K562 (cell line): Measurements from ENCODE around the gene HGD. TPM values are rescaled to one million over a fixed set of nuclear protein-coding genes. Genes with fewer than 3 reads are reported as not detected.

Experiments
- CAMTA2 ChIP-seq: fragments of 250-450 bp; sonication (Bioruptor Pico); conservative IDR thresholded peaks from 2 replicates; pipeline ENCODE4 v1.5.1; 2022
- CBX1 ChIP-seq: sonication (generic); IDR thresholded peaks from 2 replicates; pipeline ENCODE4 v1.6.1; 2016; ENCODE audit warnings: antibody characterized with exemption, low read depth, mild to moderate bottlenecking
- CBX3 ChIP-seq, 2 experiments: IDR thresholded peaks; 1 replicate in 1 of 2; 2 replicates in 1 of 2; pipeline ENCODE4 v1.6.1; 2012; ENCODE audit warnings: inconsistent platforms in 2 of 2, low read length in 2 of 2, borderline replicate concordance in 1 of 2, control low read depth in 1 of 2
- COPS2 ChIP-seq: fragments of 450-650 bp; conservative IDR thresholded peaks from 2 replicates; pipeline ENCODE4 v1.6.1; 2016; ENCODE audit warnings: mild to moderate bottlenecking, moderate library complexity
- CREB3L1 ChIP-seq: fragments of 450-650 bp; IDR thresholded peaks from 2 replicates; pipeline ENCODE4 v1.6.1; 2014; ENCODE audit warnings: low read depth, mild to moderate bottlenecking, moderate library complexity, borderline replicate concordance
- GATAD2B ChIP-seq: fragments of 450-650 bp; IDR thresholded peaks from 2 replicates; pipeline ENCODE4 v1.6.1; 2017; ENCODE audit warnings: mild to moderate bottlenecking, borderline replicate concordance
- MYC ChIP-seq, 2 experiments: fragments of 250-450 bp in 1 of 2; sonication (Bioruptor Pico) in 1 of 2; IDR thresholded peaks; 2 replicates each; pipeline versions ENCODE4 v1.5.1 to v1.6.1; 2012 to 2021; ENCODE audit warnings: low read depth in 2 of 2, borderline replicate concordance in 1 of 2, improper control_type of control experiment in 1 of 2, low read length in 1 of 2, mild to moderate bottlenecking in 1 of 2, moderate library complexity in 1 of 2
- POLR2AphosphoS2 ChIP-seq: IDR thresholded peaks from 2 replicates; pipeline ENCODE4 v1.6.1; 2012; ENCODE audit warnings: low read length, improper control_type of control experiment
- RBM17 ChIP-seq: fragments of 200-400 bp; formaldehyde crosslinking; IDR thresholded peaks from 2 replicates; pipeline ENCODE4 v1.6.1; 2017; ENCODE audit warnings: low read depth, mild to moderate bottlenecking, low read length, borderline replicate concordance
- RBM22 ChIP-seq: fragments of 200-400 bp; formaldehyde crosslinking; IDR thresholded peaks from 2 replicates; pipeline ENCODE4 v1.6.1; 2018; ENCODE audit warnings: low read length, low read depth; ENCODE audit not compliant: poor library complexity, severe bottlenecking
- RFX5 ChIP-seq: IDR thresholded peaks from 2 replicates; pipeline ENCODE4 v1.6.1; 2011; ENCODE audit warnings: low read depth, mild to moderate bottlenecking, improper control_type of control experiment, low read length
- SAFB2 ChIP-seq: fragments of 200-400 bp; formaldehyde crosslinking; IDR thresholded peaks from 2 replicates; pipeline ENCODE4 v1.6.1; 2018; ENCODE audit warnings: borderline replicate concordance, low read length, low read depth, moderate library complexity; ENCODE audit not compliant: severe bottlenecking
- STAG1 ChIP-seq: sonication (generic); formaldehyde crosslinking; IDR thresholded peaks from 2 replicates; pipeline ENCODE4 v1.5.0; 2020; ENCODE audit warnings: missing genetic modification reagents, borderline replicate concordance
- TCF15 ChIP-seq: fragments of 250-450 bp; sonication (Bioruptor Pico); IDR thresholded peaks from 2 replicates; pipeline ENCODE4 v1.8.0; 2022; ENCODE audit warnings: moderate library complexity, mild to moderate bottlenecking, inconsistent platforms
- TEAD4 ChIP-seq, 2 experiments: sonication (generic) in 1 of 2; formaldehyde crosslinking in 1 of 2; IDR thresholded peaks; 2 replicates each; pipeline versions ENCODE4 v1.6.1 to v1.8.0; 2012 to 2022; ENCODE audit warnings: borderline replicate concordance in 1 of 2, inconsistent platforms in 1 of 2, low read length in 1 of 2, mild to moderate bottlenecking in 1 of 2, missing genetic modification reagents in 1 of 2
- ZNF133 ChIP-seq: fragments of 250-450 bp; sonication (Bioruptor Pico); IDR thresholded peaks from 2 replicates; pipeline ENCODE4 v1.4.0; 2020; ENCODE audit warnings: mild to moderate bottlenecking
- ZNF23 ChIP-seq: fragments of 250-450 bp; sonication (Bioruptor Pico); IDR thresholded peaks from 2 replicates; pipeline ENCODE4 v1.4.0; 2020; ENCODE audit warnings: mild to moderate bottlenecking
- ZNF263 ChIP-seq: sonication (generic); formaldehyde crosslinking; IDR thresholded peaks from 2 replicates; pipeline ENCODE4 v1.8.0; 2022; ENCODE audit warnings: mild to moderate bottlenecking, missing genetic modification reagents, borderline replicate concordance
- ZNF561 ChIP-seq: fragments of 450-650 bp; formaldehyde crosslinking; conservative IDR thresholded peaks from 2 replicates; pipeline ENCODE4 v1.4.0; 2020; ENCODE audit warnings: mild to moderate bottlenecking, moderate library complexity
- ZNF766 ChIP-seq: fragments of 200-800 bp; sonication (Bioruptor generic); conservative IDR thresholded peaks from 2 replicates; pipeline ENCODE4 v1.6.1; 2016; ENCODE audit warnings: missing genetic modification characterization, missing compliant biosample characterization
- polyA plus RNA-seq, 8 experiments: library from polyadenylated mRNA; depleted of rRNA in 4 of 8; stranded (reverse) in 5 of 8; unstranded in 3 of 8; fragments of >200 nt; fragmentation: Nextera tagmentation in 2 of 8; fragmentation: Illumina TruSeq in 1 of 8; extraction: Ambion mirVana in 2 of 8; extraction: Trizol in 1 of 8; gene quantifications; 2 replicates each; pipeline versions ENCODE4 v1.2.1 to v1.2.3, GENCODE V29; 2011 to 2014; ENCODE audit warnings: inconsistent platforms in 1 of 8, missing spikeins in 1 of 8
- total RNA-seq, 7 experiments: library from RNA; depleted of rRNA in 6 of 7; stranded (reverse); fragments of >200 nt in 6 of 7; fragmentation: Illumina TruSeq in 2 of 7; extraction: Trizol in 2 of 7; gene quantifications; 2 replicates each; pipeline versions ENCODE4 v1.2.1 to v1.2.3, GENCODE V29; 2011 to 2021; ENCODE audit warnings: low replicate concordance in 1 of 7
- TF ChIP-seq, protein P1 (sequence below): sonication (generic); formaldehyde crosslinking; IDR thresholded peaks from 2 replicates; pipeline ENCODE4 v1.8.0; 2022; ENCODE audit warnings: mild to moderate bottlenecking, low read depth, missing genetic modification reagents
- TF ChIP-seq, protein P2 (sequence below): sonication (generic); formaldehyde crosslinking; IDR thresholded peaks from 2 replicates; pipeline ENCODE4 v1.8.0; 2022; ENCODE audit warnings: mild to moderate bottlenecking, missing genetic modification reagents, borderline replicate concordance

HGD gene
- total and polyA plus RNA-seq, 9 of the 15 experiments (the other 6 are each of a cell fraction or from before 2014, with no cell fraction given): 0.08 to 0.25 (median 0.17) TPM; not detected in 4

DNA sequence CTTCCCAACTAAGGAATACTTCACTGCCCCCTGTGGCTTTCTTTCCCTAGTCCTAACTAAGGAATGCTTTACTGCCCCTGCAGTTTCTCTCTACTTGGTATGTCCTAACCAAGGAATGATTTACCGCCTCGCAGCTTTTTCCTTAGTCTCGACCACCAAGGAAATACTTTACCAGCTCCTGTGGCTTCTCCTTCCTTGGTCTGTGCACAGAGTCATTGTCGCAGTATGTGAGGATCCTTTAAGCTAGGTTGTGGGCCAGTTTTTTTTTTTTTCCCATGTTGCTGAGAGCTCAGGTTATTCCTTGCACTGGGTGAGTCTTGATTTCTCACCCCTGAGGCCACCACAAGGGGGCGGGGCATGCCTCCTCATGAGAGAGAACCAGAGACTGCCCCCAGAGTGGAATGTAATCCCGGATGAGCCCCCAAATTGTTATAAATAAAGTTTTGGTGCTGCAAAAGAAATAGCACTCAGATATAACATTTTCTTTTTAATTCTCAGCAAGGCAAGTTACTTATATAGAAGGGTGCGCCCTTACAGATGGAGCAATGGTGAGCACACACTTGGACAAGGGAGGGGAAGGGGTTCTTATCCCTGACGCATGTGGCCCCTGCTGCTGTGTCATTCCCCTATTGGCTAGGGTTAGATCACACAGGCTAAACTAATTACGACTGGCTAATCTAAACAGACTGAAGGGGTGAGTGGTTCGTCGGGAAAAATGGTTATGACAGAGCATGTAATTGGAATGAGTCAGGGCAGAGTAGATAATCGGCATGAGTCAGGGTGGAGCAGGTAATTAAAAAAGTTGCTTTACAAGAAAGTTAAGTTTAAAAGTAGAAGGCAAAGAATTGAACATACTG, 58.9 kb downstream of the HGD start (continued):
- TF ChIP-seq CREB3L1 (peak; percentile 51; the same call in 1 of the 2 replicates), ZNF133 (CRISPR knock-in tag) (no peak), RBM22 (no peak), CBX3 (IDR thresholded peaks at IDR 0.05; ENCODE audit: borderline replicate concordance in 1 of 2, low read length in 2 of 2) (no peak), MYC (IDR thresholded peaks at IDR 0.05; ENCODE audit: low read depth, low read length) (0 out of 2 replicates have a peak, but pooled peaks have one; percentile 11), MYC (CRISPR knock-in tag; IDR thresholded peaks at IDR 0.05; ENCODE audit: borderline replicate concordance, low read depth) (no peak), TEAD4 (IDR thresholded peaks at IDR 0.05; ENCODE audit: low read length) (no peak), TEAD4 (CRISPR knock-in tag; IDR thresholded peaks at IDR 0.05; ENCODE audit: borderline replicate concordance) (no peak), ZNF766 (CRISPR knock-in tag) (no peak), RBM17 (no peak), ZNF263 (no peak), COPS2 (no peak), ZNF23 (CRISPR knock-in tag) (no peak), GATAD2B (no peak), CAMTA2 (CRISPR knock-in tag) (no peak), STAG1 (CRISPR knock-in tag) (no peak), SAFB2 (no peak), TCF15 (CRISPR knock-in tag) (no peak), CBX1 (no peak), POLR2AphosphoS2 (no peak), RFX5 (no peak), ZNF561 (no peak)
- TF ChIP-seq, protein P1, sequence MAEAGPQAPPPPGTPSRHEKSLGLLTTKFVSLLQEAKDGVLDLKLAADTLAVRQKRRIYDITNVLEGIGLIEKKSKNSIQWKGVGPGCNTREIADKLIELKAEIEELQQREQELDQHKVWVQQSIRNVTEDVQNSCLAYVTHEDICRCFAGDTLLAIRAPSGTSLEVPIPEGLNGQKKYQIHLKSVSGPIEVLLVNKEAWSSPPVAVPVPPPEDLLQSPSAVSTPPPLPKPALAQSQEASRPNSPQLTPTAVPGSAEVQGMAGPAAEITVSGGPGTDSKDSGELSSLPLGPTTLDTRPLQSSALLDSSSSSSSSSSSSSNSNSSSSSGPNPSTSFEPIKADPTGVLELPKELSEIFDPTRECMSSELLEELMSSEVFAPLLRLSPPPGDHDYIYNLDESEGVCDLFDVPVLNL: no peak
- TF ChIP-seq, protein P2, sequence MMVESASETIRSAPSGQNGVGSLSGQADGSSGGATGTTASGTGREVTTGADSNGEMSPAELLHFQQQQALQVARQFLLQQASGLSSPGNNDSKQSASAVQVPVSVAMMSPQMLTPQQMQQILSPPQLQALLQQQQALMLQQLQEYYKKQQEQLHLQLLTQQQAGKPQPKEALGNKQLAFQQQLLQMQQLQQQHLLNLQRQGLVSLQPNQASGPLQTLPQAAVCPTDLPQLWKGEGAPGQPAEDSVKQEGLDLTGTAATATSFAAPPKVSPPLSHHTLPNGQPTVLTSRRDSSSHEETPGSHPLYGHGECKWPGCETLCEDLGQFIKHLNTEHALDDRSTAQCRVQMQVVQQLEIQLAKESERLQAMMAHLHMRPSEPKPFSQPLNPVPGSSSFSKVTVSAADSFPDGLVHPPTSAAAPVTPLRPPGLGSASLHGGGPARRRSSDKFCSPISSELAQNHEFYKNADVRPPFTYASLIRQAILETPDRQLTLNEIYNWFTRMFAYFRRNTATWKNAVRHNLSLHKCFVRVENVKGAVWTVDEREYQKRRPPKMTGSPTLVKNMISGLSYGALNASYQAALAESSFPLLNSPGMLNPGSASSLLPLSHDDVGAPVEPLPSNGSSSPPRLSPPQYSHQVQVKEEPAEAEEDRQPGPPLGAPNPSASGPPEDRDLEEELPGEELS (CRISPR knock-in tag): no peak
